ENCODE data around the gene CPNE8.

GRCh38 chr12:38662829-38663228 is 242.6 kb downstream of the CPNE8 start:
- no peak for TF ChIP-seq CTCF (conservative IDR thresholded peaks at IDR 0.05; ENCODE audit: low read depth, low read length)
- no peak for TF ChIP-seq BHLHE40 (IDR thresholded peaks at IDR 0.05; ENCODE audit: low read depth, low read length)
- TF ChIP-seq RFX5 (IDR thresholded peaks at IDR 0.05; ENCODE audit: low read depth, low read length) = no peak
- TF ChIP-seq USF2 (IDR thresholded peaks at IDR 0.05; ENCODE audit: low read depth, low read length) = no peak
- TF ChIP-seq CHD1 (IDR thresholded peaks at IDR 0.05; ENCODE audit: low read depth, low read length) = no peak
- TF ChIP-seq MXI1 (IDR thresholded peaks at IDR 0.05; ENCODE audit: borderline replicate concordance, low read depth, low read length) = no peak
- no peak for TF ChIP-seq POLR2A (IDR thresholded peaks at IDR 0.05; ENCODE audit: low read depth, low read length)
- TF ChIP-seq CEBPB (IDR thresholded peaks at IDR 0.05; ENCODE audit: low read depth, low read length) = no peak
- no peak for TF ChIP-seq FOS (IDR thresholded peaks at IDR 0.05; ENCODE audit: low read depth, low read length)
- TF ChIP-seq ELK1 (IDR thresholded peaks at IDR 0.05; ENCODE audit: borderline replicate concordance, low read depth, low read length) = no peak
- no peak for TF ChIP-seq SMC3 (IDR thresholded peaks at IDR 0.05; ENCODE audit: low read depth, low read length)
- no peak for TF ChIP-seq RAD21 (IDR thresholded peaks at IDR 0.05; ENCODE audit: low read length)
- TF ChIP-seq RCOR1 (IDR thresholded peaks at IDR 0.05; ENCODE audit: insufficient replicate concordance, low read length) = no peak
- no peak for TF ChIP-seq NFE2L2 (IDR thresholded peaks at IDR 0.05; ENCODE audit: low read depth, low read length)
